Ureter (tissue), 1 donor: ENCODE results near the gene DGKH. TPM values are rescaled to one million over a fixed set of nuclear protein-coding genes. Genes with fewer than 3 reads are reported as not detected.

ENCODE experiments used
- DNase-seq: peaks from one replicate; pipeline ENCODE4 v3.0.0-alpha.2; 2020; ENCODE audit warnings: low spot score
- total RNA-seq: library from RNA; stranded (reverse); gene quantifications from one replicate; pipeline ENCODE4 v1.2.4, GENCODE V29; 2023
- donor health status: DM: yes; HTN: yes; CAD: no.

The DGKH gene
- total RNA-seq, 1 donor from 2014 or later, result 77.7 TPM

GRCh38 chr13:42228527-42228926, 180.1 kb downstream of the DGKH start:
- no peak for DNase-seq

DNA sequence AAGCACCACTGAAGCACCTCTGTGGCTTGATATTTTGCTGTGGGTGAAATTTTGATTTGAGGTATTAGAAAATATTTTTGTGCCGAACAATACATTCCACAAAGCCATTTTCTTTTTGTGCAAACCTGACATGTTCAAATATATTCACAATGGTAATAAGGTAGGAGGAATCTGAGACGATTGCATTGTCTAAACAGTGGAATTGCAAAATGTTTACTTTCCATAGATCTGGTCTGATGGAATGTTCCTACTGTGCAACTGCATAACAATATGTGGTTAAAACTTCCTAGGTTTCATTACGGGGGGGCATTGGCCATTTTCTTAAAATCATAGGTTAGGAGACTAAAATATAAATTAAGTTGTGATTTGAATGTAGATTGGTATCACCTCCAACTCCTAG, 180.8 kb downstream of the DGKH start:
- no peak for DNase-seq

DNA sequence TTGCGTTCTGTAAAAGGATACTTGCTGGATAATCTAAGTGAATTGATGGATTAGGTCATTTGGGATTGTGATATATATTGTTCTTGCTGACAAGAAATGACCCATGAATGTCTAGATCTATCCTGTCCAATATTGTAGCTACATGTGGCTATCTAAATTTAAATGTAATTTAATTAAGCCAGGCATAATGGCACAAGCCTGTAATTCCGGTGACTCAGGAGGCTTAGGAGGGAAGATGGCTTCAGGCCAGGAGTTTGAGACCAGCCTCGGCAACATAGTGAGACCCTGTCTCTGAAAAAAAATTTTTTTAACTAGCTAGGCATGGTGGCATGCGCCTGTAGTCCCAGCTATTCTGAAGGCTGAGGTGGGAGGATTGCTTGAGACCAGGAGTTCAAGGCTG, 184.2 kb downstream of the DGKH start:
- no peak for DNase-seq

DNA sequence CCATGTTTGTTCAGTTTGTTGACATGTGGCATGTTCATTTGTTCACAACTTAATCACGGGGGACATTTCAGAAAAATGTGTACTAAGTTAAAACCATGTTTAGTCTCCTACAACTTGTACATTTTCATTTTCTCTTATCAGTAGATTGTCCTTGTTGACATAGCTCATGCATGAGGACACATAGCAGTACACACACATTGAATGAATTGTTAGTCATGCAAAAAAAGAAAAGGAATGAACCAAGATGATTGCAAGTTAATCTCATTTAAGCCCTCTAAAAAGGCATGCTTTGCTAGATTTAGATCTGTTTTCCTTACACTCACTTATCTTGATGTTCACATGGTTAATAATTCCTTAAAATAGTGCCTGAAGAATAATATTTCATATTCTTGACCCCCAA, 185.3 kb downstream of the DGKH start:
- no peak for DNase-seq

- no peak for DNase-seq
These were observed 190.7 kb downstream of the DGKH start for GRCh38 chr13:42239161-42239560.

DNA sequence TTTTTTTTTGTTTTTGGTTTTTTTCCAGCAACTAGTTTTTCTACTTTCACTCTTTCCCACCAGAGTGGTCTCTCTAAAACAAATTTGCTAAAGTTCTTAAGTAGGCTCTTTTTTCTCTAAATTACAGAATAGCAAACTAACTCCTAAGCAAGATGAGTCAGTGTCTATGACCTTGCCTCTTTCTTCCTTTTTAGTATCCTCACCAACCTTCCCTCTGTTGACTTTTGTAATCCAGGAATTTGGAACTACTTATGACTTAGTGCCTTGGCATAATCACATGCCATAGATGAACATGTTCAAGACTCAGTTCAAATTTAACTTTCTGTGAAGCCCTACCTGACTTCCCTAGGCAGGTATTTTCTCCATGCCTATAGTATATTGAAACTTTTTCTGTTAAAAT, 191.2 kb downstream of the DGKH start:
- no peak for DNase-seq

GRCh38 chr13:42246541-42246940, 198.1 kb downstream of the DGKH start:
- no peak for DNase-seq

DNA sequence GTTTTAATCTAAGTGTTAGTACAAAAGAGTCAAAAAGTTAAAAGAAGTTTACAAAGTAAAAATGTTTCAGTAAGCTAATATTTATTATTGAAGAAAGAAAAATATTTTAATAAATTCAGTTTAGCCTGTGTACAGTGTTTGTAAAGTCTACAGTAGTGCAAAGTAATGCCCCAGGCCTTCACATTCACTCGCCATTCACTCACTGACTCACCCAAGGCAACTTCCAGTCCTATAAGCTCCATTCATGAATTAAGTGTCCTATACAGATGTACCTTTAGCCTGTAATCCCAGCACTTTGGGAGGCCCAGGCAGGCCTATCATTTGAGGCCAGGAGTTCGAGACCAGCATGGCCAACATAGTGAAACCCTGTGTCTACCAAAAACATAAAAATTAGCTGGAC, 199.4 kb downstream of the DGKH start:
- no peak for DNase-seq

DNA sequence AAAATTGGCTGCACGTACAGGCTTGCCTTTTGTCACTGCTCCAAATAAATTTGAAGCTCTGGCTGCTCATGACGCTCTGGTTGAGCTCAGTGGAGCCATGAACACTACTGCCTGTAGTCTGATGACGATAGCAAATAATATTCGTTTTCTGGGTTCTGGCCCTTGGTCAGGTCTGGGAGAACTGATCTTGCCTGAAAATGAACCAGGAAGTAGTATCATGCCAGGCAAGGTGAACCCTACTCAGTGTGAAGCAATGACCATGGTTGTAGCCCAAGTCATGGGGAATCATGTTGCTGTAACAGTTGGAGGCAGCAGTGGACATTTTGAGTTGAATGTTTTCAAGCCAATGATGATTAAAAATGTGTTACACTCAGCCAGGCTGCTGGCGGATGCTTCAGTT, 207.4 kb downstream of the DGKH start:
- no peak for DNase-seq

- no peak for DNase-seq
These were observed 210.3 kb downstream of the DGKH start for GRCh38 chr13:42258747-42259146.

GRCh38 chr13:42259515-42259914, 211.1 kb downstream of the DGKH start:
- no peak for DNase-seq

DNA sequence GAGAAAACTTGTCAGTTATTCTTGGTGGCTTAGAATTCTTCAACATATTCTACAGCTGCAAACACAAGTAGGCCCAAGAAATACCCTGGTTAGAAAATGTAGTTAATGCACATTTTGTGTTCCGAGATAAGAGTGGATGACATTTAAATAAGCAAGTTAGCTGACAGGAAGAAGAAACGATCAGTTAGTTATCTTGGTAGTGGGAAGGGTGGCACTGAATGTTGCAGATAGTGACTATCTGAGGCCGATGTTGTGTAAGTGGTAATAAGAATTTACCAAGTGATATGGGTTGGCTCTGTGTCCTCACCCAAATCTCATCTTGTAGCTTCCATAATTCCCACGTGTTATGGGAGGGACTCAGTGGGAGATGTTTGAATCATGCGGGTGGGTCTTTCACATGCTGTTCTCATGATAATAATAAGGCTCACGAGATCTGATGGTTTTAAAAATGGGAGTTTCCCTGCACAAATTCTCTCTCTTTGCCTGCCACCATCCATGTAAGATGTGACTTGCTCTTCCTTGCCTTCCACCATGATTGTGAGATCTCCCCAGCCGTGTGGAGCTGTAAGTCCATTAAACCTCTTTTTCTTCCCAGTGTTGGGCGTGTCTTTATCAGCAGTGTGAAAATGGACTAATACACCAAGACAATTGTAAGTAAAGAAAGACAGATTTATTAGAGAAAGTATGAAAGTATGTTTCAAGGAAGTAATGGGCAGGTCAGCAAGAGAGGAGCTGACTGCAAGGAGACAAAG, 212.6 kb downstream of the DGKH start:
- DNase-seq, result no peak

- no peak for DNase-seq
These were observed 218.0 kb downstream of the DGKH start for GRCh38 chr13:42266473-42266872.

DNA sequence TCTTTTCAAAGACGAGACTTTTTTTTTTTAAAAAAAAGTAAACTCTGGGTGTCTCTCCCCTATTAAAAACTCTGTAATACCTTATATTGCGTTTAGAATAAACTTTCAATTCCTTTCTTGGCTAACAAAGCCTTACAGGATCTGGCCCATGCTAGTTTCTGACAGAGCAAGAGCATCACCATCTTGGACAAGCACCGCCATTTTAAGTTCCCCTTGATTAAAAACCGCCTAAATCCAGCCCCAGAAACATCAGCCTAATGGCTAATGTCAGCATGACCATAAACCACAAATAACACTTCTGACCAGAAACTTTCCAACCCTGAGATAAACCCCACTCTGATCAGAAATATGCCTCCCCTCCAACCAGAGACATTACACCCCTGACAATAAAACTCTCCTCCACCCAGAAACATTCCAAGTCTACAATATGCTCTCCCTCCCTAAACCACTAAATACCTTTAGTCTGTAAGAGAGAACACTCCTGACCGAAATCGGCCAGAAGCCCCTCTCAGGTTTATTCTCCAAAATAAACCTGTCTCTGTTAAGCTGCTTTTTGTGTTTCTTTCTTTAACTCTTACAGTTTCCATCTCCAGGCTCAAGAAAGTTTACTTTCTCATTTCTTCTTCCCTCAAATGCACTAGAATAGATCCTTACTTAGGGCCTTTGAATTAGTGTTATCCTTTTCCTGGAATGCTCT, 221.9 kb downstream of the DGKH start:
- no peak for DNase-seq

DNA sequence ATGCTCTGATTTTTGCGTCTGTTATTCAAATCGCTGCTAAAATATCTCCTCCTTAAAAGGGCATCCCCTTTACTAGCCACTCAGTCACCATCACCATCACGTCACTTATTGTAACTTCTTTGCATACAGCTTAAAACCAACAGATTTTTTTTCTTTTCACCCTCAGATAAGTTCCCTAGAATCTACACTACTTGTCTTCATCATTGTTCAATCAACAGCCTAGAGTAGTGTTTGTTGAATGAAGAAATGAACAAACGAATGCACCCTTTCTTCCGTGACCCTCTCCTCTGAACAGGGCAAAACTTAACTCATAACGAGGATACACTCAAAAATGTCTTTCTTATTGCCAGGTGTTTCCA, 222.4 kb downstream of the DGKH start:
- no peak for DNase-seq

DNA sequence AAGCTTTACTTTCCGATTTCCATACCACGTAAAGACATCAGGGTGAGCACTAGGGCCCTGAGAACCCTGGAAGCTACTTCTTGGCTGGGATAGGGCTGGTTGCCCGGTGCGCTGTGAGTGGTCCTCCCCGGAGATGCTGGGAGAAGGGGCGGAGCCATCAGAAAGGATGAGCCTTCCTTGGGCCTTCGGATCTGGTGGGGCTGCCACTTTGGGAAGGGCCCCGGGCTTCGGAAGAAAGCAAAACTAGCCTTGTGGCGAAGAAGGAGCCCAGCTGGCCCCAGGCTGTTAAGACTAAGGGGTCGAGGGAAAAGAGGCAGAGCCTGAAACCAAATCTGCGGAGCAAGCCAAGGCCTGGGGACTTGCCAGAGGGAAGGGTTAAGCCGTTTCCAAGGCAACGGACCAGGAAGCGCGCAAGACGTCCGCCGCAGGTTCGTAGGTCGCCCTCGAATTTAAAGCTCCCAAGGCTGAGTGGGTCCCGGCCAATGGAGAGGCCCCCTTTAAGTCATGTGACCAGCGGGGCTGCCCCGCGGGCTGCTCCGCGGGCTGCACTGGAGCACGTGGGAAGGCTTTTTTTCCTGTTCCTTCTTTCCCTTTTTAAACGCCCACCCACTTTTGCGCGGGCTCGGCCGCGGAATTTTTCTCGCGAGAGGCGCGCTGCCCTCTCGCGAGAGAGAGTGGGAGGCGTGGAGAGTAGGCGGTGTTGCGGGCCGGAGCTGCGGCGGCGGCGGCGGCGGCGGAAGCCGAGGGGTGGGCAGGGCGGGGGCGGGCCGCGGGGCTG, 223.1 kb downstream of the DGKH start:
- peak; percentile 96 for DNase-seq

DNA sequence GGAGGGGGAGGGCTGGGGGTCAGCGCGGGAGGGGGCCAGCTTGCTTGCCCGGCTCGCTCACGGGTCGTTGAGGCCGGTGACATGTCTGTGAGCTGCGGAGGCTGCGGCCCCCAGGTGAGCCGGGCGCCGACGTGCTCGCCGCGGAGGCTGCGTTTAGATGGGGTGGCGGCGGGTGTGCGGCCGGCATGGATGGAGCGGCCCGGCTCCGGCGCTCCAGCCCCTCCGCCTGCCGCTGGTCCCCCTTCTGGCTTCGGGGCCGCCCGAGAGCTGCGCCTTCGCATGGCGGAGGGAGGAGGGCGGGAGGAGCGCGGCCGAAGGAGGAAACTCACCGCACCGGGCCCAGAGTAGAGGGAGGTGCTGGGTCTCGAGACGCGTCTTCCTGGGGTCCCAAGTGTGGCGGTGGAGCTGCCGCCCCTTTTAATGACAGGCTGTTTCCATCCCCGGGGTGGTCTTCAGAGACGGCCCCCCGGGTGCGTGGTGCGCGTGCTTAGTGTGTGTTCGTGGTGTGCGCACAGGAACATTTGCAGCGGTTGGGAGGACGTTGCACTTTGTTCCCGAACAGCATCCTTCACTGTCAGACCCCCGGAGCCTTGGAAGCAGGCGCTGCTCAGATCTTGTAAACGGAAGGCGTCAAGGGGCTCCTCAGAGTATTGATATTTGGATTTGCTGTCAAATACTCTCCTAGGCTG, 223.8 kb downstream of the DGKH start, which contains the start of gene AKAP11:
AKAP11 (plus strand) TSS at position 38 of the 689 bp plus-strand sequence. CDS start 14,197 bp downstream, outside the sequence.
- DNase-seq, result peak; percentile 56

GRCh38 chr13:42272804-42273175, 224.3 kb downstream of the DGKH start:
- DNase-seq, result no peak

DNA sequence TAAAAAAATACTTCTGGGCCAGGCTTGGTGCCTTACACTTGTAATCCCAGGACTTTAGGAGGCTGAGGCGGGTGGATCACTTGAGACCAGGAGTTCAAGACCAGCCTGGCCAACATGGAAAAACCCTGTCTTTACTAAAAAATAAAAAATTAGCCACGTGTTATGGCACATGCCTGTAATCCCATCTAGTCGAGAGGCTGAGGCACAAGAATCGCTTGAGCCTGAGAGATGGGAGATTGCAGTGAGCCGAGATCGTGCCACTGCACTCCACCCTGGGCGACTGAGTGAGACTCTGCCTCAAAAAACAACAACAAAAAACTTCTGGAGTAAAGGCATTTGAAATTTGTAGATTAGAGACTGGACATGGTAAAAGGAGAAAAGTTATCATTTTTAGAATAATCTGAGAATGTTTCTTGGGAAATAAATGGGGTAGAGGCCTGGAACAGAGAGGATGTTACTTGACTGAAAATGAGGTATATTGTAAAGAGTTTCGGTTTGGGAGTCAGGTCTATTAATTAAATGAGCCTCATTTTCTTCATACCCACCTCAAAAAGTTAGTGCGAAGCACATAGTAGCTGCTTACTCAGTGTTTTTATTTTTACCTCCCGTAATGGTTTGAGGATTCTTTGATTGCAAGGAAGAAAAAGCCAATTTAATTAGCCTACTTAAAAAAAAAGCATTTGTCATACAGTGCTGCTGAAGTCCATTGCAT, 226.1 kb downstream of the DGKH start:
- DNase-seq, result no peak

DNA sequence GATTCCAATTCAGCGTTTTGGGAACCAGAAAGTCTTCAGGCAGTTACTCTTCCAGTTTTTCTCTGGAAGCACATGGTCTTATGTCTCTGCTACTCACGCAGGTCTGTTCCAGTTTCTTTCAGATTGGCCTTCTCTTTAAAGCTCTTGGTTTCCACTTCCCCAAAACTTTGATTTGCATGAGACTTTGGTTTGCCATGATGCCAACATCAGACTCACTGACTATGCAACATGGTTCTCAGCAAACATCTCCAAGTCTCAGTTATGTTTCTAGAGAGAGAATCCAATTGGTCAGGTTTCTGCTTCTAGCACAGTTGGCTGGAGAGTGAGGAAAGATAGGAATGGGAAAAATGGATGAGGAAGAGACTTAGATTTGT, 226.6 kb downstream of the DGKH start:
- no peak for DNase-seq

DNA sequence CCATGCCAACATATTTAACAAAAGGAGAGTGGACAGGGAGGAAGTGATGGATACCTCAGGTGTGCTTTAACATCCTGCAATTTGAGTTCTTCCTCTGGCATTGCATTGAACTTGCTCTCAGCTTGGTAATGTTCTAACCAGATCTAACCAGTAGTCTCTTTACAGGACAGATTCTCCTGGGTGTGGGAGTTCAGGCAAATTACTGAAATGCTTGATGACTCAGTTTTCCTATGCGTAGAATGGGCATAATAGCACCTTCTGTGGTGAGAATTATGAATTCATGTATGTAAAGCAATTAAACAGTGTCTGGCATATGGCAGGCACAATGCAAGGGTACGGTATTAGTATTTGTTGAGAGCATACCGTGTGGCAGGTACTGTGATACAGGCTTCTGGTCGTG, 227.1 kb downstream of the DGKH start:
- DNase-seq, result no peak

- no peak for DNase-seq
These were observed 228.2 kb downstream of the DGKH start for GRCh38 chr13:42276683-42277082.
